GM12878 (cell line): Measurements from ENCODE around the gene HCN3.

Source experiments
- CBX3 ChIP-seq: fragments of 200-600 bp; sonication (generic); IDR thresholded peaks from 2 replicates; pipeline ENCODE4 v1.6.1; 2016; ENCODE audit warnings: low read depth, borderline replicate concordance
- CTCF ChIP-seq, 3 experiments: IDR thresholded peaks in 2 of 3; conservative IDR thresholded peaks in 1 of 3; 2 replicates each; pipeline ENCODE4 v1.5.1; 2011; ENCODE audit warnings: low read depth in 3 of 3, low read length in 3 of 3, mild to moderate bottlenecking in 3 of 3, control low read depth in 2 of 3, moderate library complexity in 2 of 3, inconsistent platforms in 1 of 3, mixed read lengths in 1 of 3; ENCODE audit not compliant: control insufficient read depth in 2 of 3, insufficient read depth in 1 of 3; ENCODE audit errors: extremely low read depth in 1 of 3
- EGR1 ChIP-seq, 2 experiments: IDR thresholded peaks; 1 replicate in 1 of 2; 2 replicates in 1 of 2; pipeline ENCODE4 v1.6.1; 2011 to 2012; ENCODE audit warnings: low read depth in 2 of 2, low read length in 2 of 2, borderline replicate concordance in 1 of 2, mild to moderate bottlenecking in 1 of 2, moderate library complexity in 1 of 2
- EP300 ChIP-seq, 2 experiments: fragments of 150-350 bp in 1 of 2; IDR thresholded peaks; 2 replicates each; pipeline ENCODE4 v1.6.1; 2011 to 2012; ENCODE audit warnings: low read depth in 2 of 2, low read length in 2 of 2, borderline replicate concordance in 1 of 2, improper control_type of control experiment in 1 of 2, inconsistent platforms in 1 of 2; ENCODE audit not compliant: control insufficient read depth in 1 of 2
- GATAD2B ChIP-seq: fragments of 450-650 bp; conservative IDR thresholded peaks from 2 replicates; pipeline ENCODE4 v1.6.1; 2017; ENCODE audit warnings: low read depth, mild to moderate bottlenecking, moderate library complexity
- RAD21 ChIP-seq: IDR thresholded peaks from 2 replicates; pipeline ENCODE4 v1.6.1; 2011; ENCODE audit warnings: mild to moderate bottlenecking, low read depth, low read length, moderate library complexity; ENCODE audit not compliant: insufficient read depth

- TF ChIP-seq RAD21 (no peak), EGR1 (IDR thresholded peaks at IDR 0.05; ENCODE audit: borderline replicate concordance in 1 of 2, low read depth in 2 of 2, low read length in 2 of 2) (0 out of 3 replicates have a peak, but pooled peaks of 1 of the 2 experiments have one; percentile 39), CBX3 (no peak), CTCF (IDR thresholded peaks at IDR 0.05 in 2 of 3, conservative IDR thresholded peaks at IDR 0.05 in 1 of 3; ENCODE audit: control insufficient read depth in 2 of 3, extremely low read depth in 1 of 3, insufficient read depth in 1 of 3, low read depth in 3 of 3, low read length in 3 of 3) (no peak), EP300 (IDR thresholded peaks at IDR 0.05; ENCODE audit: borderline replicate concordance in 1 of 2, control insufficient read depth in 1 of 2, low read depth in 2 of 2, low read length in 2 of 2) (no peak), GATAD2B (no peak)
Measured at GRCh38 chr1:155323729-155324036, 46.4 kb downstream of the HCN3 start.
